SH-SY5Y (cell line): Measurements from ENCODE around the gene AOPEP.

ENCODE experiments used
- GATA2 ChIP-seq: IDR thresholded peaks from 2 replicates; pipeline ENCODE4 v1.6.1; 2011; ENCODE audit warnings: mild to moderate bottlenecking, low read depth, low read length
- GATA3 ChIP-seq: IDR thresholded peaks from 2 replicates; pipeline ENCODE4 v1.6.1; 2011; ENCODE audit warnings: low read depth, mild to moderate bottlenecking, low read length, moderate library complexity

DNA sequence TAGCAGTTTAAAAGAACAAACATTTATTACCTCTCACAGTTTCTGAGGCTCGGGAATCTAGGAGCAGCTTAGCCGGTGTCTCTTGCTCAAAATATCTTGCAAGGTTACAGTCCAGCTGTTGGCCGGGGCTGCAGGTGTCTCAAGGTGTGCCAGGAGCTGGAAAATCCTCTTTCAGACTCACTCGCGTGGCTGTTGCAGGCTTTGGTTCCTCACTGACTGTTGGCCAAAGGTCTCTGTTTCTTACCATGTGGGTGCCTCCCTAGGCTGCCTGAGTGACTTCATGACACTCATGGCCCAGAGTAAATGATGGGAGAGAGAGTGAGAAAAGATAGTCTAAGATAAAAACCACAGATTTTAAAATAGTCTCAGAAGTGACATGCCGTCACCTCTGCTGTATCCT, 43.8 kb downstream of the AOPEP start:
- TF ChIP-seq GATA3 (no peak), GATA2 (no peak)
